ENCODE measurements around the gene SBSN.

DNA sequence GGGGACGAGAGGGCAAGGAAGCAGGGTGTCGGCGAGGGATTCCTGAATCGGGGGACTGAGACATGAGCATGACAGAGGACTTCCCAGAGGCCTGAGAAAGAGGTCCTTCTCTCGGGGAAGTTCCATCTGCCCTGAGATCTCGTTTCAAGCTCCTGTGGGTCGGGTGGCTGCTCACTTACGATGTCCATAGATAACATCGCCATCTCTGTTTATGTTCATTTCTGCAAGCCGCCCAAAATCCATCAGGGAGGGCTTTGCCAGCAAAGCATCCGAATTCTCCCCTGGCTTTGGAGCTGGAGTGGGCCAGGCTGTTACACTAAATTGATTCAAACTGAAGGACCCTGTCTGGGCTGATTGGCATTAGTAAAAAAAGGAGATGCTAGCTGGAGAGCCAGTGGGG lies 20.6 kb downstream of the SBSN start:
- TF ChIP-seq, protein P1, sequence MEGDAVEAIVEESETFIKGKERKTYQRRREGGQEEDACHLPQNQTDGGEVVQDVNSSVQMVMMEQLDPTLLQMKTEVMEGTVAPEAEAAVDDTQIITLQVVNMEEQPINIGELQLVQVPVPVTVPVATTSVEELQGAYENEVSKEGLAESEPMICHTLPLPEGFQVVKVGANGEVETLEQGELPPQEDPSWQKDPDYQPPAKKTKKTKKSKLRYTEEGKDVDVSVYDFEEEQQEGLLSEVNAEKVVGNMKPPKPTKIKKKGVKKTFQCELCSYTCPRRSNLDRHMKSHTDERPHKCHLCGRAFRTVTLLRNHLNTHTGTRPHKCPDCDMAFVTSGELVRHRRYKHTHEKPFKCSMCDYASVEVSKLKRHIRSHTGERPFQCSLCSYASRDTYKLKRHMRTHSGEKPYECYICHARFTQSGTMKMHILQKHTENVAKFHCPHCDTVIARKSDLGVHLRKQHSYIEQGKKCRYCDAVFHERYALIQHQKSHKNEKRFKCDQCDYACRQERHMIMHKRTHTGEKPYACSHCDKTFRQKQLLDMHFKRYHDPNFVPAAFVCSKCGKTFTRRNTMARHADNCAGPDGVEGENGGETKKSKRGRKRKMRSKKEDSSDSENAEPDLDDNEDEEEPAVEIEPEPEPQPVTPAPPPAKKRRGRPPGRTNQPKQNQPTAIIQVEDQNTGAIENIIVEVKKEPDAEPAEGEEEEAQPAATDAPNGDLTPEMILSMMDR (IDR thresholded peaks at IDR 0.05) = no peak
- no peak for TF ChIP-seq POLR2AphosphoS5 (IDR thresholded peaks at IDR 0.05; ENCODE audit: low read depth, low read length)
- no peak for TF ChIP-seq SIN3A (IDR thresholded peaks at IDR 0.05; ENCODE audit: borderline replicate concordance, insufficient read depth, low read depth, low read length)

Data from Panc1 (cell line).